SW 1271 (cell line): ENCODE measurements around the gene NDUFB2.
"Not testable (repeated sequence)": the region's sequence is repeated elsewhere in the genome, so short reads cannot be mapped to it uniquely, and the experiment has no call there.

Source experiments
- DNase-seq, 2 experiments: peaks; one replicate each; lab custom pipeline; 2025; lab: John Stamatoyannopoulos, UW

The NDUFB2 gene

GRCh38 chr7:140672382-140673062 lies 24.0 kb upstream of the NDUFB2 start, which contains the start of gene ADCK2:
Gene ADCK2, plus strand, starts transcription at chr7:140672945. Its CDS starts 386 bp downstream, at chr7:140673331.
- DNase-seq = peak in 1 of 2 experiments; percentile 35

- no peak for DNase-seq
Observed at GRCh38 chr7:140673063-140673773, 23.3 kb upstream of the NDUFB2 start.

- DNase-seq = no peak
Observed at GRCh38 chr7:140673774-140674155, 22.7 kb upstream of the NDUFB2 start.

DNA sequence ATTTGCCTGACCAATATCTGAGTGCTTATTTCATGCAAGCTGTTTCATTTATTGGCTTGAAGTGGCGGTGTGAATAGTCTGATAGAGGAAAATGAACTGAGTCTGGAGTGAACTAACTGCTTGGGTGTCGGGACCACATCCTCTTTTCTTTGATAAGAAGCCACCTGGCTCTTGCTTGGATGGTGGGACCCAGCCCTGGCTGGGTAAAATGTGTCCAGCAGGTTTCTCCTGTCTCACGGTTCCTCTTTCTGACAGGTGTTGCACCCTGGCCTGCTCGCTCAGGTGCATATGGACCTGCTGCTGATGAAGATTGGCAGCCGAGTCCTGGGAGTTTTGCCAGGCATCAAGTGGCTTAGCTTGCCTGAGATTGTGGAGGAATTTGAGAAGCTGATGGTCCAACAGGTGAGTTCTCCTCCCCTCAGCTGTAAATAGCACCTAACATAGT lies 22.1 kb upstream of the NDUFB2 start:
- no peak for DNase-seq

DNA sequence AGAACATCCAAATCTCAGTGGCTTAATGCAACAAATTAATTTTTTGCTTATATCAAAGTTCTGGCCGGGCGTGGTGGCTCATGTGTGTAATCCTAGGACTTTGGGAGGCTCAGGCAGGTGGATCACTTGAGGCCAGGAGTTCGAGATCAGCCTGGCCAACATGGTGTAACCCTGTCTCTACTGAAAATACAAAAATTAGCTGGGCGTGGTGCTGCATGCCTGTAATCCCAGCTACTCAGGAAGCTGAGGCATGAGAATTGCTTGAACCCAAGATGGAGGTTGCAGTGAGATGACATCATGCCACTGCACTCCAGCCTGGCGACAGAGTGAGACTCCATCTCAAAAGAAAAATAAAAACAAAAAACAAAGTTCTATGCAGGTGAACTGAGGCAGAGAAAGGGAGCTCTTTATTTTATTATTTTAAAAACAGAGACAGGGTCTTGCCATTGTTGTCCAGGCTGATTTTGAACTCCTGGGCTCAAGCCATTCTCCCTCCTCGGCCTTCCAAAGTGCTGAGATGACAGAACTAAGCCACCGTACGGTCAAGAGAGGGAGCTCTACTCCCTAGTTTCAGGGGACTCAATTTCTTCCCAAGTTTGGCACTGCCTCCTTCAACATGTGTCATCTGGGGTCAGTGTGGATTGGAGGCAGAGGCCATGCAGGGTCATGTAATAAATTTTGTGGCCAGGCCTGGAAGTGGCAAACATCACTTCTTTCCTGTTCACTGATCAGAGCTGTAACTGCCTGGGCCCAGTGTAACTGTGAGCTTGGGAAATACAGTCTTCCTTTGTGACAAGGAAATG lies 21.4 kb upstream of the NDUFB2 start:
- peak; percentile 23 to 32 for DNase-seq

DNA sequence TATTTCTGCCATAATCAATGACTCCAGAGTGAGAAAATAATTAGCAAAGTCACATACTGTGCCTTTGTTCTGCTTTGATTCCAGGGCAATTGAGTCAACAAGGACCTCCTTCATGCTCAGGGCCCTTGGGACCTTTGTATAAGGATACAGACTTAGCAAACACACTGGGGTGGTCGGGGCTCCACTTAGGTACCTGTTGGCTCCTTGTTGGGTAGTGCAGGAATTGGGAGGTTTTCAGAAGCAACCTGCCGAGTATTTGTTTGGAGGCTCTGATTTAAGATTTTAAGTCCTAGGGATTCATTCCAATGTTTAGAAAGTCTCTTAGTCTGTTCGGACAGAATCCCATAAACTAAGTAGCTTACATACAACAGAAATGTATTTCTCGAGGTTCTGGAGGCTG lies 20.8 kb upstream of the NDUFB2 start:
- DNase-seq = no peak

DNA sequence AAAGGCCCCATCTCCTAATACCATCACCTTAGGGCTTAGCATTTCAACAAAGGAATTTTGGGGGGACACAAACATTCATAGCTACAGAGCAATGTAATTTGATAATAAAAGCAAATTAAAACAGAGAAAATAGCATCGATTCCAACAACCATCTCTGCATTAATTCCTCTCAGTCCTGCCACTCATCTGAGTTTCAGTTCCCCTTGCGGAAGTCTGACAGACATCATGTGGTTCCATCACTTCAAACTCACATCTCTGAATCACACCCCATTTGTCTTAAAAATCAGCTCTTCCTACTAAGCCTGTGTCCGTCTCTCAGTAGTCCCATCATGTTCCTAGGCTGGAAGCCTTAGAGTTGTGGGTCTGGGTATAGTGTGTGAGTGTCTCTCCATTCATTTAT lies 20.2 kb upstream of the NDUFB2 start:
- no peak for DNase-seq

- DNase-seq = not testable (repeated sequence)
Observed at GRCh38 chr7:140676956-140677355, 19.6 kb upstream of the NDUFB2 start.

- DNase-seq = no peak
Observed at GRCh38 chr7:140677496-140677895, 19.0 kb upstream of the NDUFB2 start.

- DNase-seq = no peak
Observed at GRCh38 chr7:140678081-140678815, 18.3 kb upstream of the NDUFB2 start.

- no peak for DNase-seq
Observed at GRCh38 chr7:140678816-140679130, 17.7 kb upstream of the NDUFB2 start.

DNA sequence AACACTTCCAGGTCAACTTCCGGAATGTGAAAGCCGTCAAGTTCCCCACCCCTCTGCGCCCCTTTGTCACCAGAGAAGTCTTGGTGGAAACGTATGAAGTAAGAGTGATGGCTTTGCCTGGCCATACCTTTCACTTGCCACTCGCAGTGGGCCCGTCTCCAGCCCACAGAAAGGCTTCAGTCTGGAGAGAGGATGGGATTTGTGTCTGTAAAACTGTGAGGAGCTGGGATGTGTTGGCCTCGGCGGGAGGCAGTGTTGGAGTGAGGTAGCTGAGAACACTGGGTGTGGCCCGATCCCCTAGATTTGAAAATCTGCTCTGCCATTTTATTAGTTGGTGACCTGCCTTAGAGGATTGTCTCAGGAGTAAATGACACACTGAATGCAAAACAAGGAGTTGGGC lies 17.3 kb upstream of the NDUFB2 start:
- no peak for DNase-seq

GRCh38 chr7:140680886-140681285 lies 15.6 kb upstream of the NDUFB2 start:
- no peak for DNase-seq

DNA sequence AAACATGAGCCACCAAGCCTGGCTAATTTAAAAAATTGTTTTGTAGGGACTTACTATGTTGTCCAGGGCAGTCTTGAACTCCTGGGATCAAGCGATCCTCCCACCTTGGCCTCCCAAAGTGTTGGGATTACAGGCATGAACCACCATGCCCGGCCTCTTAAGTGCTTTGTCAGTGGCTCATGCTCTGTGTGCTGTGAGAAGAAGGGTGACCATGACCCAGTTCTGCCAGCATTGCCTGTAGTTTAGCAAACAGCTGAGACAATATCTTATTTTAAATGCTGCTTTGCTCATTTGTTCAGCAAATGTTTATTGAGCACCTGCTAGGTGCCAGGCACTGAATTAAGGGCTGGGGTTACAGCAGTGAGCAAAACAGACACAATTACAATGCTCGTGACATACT lies 14.7 kb upstream of the NDUFB2 start:
- DNase-seq = no peak

GRCh38 chr7:140683657-140684056 lies 12.9 kb upstream of the NDUFB2 start:
- DNase-seq = no peak

DNA sequence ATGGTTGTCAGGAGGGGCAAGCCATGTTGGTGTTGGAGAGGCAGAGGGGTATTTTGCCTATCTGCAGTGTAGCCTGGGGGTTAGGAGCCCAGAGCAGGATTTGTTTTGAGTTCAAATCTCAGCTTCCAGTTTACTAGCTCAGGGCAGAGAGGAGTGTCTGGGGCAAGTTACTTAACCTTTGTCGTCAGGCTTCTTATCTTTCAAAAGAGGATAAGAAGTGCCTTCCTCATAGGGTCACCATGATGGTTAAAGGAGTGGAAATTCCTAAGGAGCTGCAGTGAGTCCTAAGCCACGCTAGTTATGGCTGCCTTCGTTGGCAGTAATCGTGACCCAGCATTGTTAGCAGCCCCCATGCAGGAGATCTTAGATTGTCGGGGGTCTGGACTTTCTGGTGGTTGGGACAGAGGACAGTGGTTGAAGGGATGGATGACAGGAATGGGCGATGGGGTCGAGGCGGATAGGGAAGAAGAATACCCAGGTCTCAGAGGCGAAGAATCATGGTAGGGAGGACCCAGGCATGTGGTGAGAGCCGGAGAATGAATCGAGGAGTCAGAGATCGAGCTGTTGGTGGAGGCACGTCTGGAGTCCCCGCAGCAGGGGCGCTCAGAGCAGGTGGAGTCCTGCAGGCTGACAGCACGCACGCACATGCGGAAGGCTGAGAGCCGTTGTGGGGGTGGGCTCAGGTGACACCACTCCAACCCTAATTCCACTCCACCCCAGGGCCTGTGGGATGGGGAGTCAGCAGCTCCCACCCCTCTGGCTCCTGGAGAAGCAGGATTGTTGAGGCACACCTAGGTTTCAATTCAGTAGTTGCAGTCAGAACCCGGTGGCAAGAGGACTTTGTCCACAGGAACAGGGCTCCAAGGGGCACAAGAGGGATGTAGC lies 12.2 kb upstream of the NDUFB2 start:
- no peak for DNase-seq

DNA sequence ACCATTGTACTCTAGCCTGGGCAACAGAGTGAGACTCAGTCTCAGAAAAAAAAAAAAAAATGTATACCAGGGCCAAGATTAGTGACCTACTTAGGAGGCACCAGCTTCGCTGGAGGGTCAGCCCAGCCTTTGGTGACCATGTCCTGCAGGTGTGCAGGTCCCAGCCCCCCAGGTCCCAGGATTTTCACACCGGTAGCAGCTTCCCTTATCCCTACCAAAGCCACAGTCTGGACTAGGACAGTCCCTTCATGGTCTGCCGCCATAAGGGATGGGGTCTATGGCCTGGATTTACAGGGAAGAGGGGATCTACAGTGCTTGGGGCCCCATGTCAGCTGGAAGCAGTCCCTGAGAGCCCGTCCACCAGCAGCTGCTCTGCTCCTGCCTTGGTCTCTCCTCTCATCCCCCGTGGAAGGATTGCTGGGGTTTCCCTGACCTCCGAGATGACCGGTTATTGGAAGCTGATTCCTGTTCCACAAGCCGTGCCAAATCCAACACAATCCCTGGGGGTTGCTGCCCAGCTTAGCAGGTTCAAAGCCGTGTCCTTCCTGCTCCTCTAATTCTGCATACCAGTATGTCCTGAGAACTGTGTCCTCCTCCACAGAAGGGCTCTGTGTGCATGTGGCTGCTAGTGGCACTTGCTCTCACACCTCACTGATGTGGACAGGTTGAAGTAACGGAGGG lies 11.0 kb upstream of the NDUFB2 start:
- no peak for DNase-seq

GRCh38 chr7:140686921-140687320 lies 9.6 kb upstream of the NDUFB2 start:
- DNase-seq = no peak

DNA sequence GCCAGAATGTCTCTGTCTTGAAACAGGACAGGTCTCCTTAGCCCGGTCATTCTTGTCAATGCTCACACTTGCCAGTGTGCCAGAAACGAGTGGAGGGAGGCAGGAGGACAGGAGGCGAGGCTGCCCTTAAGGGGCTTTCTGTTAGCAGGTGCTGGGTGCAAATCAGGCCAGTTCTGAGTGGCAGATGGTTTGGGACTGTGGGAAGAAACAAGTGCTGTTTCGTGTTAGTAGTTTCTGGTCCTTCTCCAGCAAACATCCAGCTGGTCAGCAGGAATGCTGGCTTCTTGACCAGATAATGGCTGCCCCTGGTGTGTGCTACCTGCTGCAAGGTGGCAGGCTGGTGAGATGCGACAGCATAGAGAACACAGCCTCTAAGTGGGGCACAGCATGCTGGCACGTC lies 8.2 kb upstream of the NDUFB2 start:
- no peak for DNase-seq
